GM18526 (cell line): ENCODE results near the gene SP2.
A peak's percentile ranks its signal among the peaks of the same experiment; 100 is the strongest.

Source experiments
- POLR2A ChIP-seq: IDR thresholded peaks from 3 replicates; pipeline ENCODE4 v1.6.1; 2011; ENCODE audit not compliant: insufficient read length; ENCODE audit errors: extremely low read depth

SP2 gene

DNA sequence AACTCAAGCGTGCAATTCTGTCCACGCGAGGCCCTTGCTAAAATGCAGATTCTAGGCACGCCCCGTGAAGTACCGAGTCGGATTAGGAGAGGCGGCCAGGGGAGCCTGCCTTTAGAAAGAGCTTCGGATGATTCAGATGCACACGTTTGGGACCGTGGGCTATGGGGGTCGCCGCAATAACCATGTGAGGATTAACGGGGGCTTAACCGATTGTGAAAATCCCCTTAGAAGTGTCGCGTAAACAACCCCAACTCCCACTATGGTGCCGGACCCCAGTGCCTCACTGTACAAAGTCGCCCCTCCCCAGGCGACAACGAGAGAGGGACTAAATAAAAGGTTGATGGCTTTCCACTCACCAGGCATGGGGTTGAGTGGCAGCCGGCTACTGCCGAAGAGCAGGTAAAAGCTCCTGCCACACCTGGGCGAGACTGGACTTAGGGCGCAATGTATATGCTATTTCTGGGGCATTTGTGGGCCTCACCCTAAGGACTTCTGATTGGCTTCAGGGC lies 635 bp upstream of the SP2 start:
- peak; percentile 88 for TF ChIP-seq POLR2A

DNA sequence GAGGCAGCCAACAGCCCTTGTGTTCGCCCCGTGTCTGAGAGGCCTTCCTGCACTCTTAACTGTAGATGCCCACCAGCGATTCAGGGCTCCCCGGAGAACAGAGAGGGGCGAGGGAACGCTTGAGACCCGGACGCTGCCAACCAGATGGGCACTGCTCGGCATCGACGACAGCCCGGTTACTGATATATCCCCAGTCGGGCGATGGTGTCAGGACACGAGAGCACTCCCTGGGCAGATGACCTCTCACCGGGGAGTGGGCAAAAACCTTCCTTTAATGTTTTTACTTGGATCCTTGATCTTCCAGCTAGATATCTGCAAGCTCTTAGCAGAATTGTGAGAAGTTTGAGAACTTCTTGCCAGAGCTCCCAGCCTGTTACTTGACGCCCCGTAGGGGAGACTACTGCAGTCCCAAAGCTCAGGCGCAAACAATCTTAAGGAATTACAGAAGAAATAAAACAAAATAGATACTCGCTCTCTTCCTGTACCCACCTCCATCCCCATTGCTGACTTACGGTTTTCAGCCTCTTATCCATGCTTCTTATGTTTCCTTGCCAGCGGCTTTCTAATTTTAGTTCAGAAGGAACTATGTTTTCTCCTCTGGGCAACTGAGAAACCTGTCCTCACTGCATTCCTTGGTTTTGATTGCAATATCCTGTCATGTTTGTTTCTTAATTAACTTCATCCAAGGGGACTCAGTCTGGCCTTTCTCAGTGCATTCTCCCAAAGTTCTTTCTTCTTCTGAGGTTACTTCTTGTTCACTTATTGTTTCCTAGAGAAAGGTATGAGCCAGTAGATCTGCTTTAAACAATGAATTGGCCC lies 845 bp downstream of the SP2 start:
- no peak for TF ChIP-seq POLR2A

DNA sequence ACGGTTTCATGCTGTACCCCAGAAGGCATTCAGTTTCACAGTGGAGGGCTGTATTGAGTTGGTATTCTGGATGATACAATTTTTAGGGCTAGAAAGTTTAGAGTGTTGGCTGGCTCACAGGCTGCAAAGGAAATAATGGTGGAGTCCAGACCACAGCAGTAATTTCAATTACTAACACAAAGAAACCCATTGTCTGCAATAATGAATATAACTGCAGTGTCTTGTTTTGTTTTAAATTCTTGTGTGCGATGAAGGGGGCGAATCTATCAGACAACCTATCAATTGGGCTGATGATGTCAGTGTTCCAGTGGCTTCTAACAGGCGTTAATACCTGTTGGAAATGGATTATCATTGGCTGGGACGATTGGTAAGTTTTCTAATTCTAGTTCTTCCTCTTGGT lies 1.5 kb downstream of the SP2 start:
- no peak for TF ChIP-seq POLR2A

DNA sequence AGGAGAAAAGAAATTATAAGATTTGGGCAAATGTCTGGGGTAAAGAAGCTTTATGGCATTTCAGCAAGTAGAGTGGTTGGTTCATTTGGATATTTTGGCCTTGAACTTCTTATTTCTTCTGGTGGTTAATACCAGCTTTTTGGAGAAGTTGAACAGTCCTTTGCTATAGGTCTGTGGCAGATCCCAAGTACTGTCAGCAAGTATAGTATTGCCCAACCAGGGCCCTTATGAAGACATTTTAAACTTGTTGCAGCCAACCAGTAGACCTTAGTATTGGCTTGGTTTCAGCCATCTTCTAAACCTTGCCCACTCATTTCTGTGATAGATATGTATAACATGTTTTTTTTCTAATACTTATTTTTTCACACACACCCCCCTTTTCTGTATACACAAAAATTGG lies 2.2 kb downstream of the SP2 start:
- no peak for TF ChIP-seq POLR2A

GRCh38 chr17:47899643-47900042 lies 3.6 kb downstream of the SP2 start:
- TF ChIP-seq POLR2A: no peak

GRCh38 chr17:47901423-47901822 lies 5.4 kb downstream of the SP2 start:
- TF ChIP-seq POLR2A: no peak

DNA sequence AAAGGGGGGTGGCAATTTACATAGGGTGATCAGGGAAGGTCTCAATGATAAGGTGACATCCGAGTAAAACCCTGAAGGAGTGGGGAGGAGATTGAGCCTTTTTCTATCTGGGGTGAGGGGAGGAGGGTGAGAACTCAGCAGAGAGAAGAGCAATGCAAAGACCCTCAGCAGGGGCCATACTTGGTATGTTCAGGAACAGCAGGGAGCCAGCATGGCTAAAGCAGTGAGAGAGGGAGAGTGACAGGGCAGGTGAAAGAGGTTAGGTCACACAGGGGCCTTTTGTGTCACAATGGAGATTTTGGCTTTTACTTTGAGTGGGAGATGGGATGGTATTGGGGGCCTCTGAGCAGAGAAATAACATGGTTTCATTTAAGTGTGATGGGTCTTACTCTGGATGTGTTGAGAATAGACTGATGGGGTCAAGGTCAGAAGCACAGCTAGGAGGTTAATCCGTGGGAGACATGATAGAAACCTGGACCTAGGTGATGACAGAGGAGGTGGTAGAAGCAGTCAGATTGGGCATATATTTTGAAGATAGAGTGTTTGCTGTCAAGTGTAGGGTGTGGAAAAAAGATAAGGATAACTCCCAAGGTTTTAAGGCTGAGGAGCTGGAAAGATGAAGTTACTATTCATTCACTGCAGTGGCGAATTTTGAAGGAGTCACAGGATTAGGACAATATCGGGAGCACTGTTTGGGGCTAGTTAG lies 6.2 kb downstream of the SP2 start:
- no peak for TF ChIP-seq POLR2A

- TF ChIP-seq POLR2A: no peak
Measured at GRCh38 chr17:47905221-47905733, 9.2 kb downstream of the SP2 start.

- no peak for TF ChIP-seq POLR2A
Measured at GRCh38 chr17:47906443-47906842, 10.4 kb downstream of the SP2 start.

DNA sequence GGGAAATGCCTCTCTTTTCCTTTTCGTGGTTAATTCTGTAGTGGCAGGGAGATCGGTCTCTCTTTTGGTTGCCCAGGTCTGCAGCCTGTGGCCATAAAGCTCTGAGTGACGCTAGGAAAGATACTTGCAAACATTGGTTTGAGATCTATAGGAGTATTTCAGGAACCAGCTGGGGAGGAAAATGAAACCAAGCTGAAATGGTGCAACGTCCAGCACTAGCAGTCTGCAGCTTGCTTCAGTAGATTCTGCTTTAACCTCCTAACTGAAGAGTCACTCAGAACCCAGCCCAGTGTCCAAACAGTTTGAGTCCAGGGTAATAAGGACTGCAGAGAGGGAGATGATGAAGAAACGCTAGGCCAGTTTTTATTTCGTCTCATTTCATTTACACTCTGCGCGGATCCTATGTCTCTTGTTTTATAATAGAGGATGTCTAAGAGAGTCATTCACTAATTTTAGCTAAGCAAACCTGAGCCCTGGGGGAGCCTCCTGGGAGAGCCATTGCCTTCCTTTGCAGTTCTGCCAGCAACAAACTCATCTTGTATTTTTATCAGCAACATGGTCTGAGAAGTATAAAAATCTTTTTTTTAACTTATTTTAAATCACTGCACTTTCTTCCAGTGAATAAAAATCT lies 12.0 kb downstream of the SP2 start:
- no peak for TF ChIP-seq POLR2A

GRCh38 chr17:47913050-47913449 lies 17.0 kb downstream of the SP2 start:
- no peak for TF ChIP-seq POLR2A

GRCh38 chr17:47914306-47914948 lies 18.4 kb downstream of the SP2 start:
- no peak for TF ChIP-seq POLR2A

- no peak for TF ChIP-seq POLR2A
Measured at GRCh38 chr17:47915776-47916398, 19.9 kb downstream of the SP2 start.

GRCh38 chr17:47916489-47917208 lies 20.6 kb downstream of the SP2 start:
- TF ChIP-seq POLR2A: no peak
